MM.1S (cell line): ENCODE data around the gene SEL1L3.
"Not testable (repeated sequence)": the region's sequence is repeated elsewhere in the genome, so short reads cannot be mapped to it uniquely, and the experiment has no call there.

Source experiments
- DNase-seq: peaks from one replicate; pipeline ENCODE4 v3.0.0-alpha.2; 2015
- H2AFZ ChIP-seq: fragments of 300-600 bp; sonication (generic); 2 replicates; pipeline ENCODE4 v1.6.0; 2016; ENCODE audit warnings: antibody characterized with exemption, low read length
- H3F3A ChIP-seq: fragments of 300-600 bp; sonication (generic); 2 replicates; pipeline ENCODE4 v1.6.1; 2016; ENCODE audit warnings: mild to moderate bottlenecking, antibody characterized with exemption, low read length, moderate library complexity, mixed read lengths; ENCODE audit not compliant: insufficient read depth
- H3K27ac ChIP-seq: fragments of 300-600 bp; sonication (generic); 2 replicates; pipeline ENCODE4 v1.5.1; 2016; ENCODE audit warnings: mild to moderate bottlenecking, low read length
- H3K27me3 ChIP-seq: fragments of 300-600 bp; sonication (generic); replicated peaks from 2 replicates; pipeline ENCODE4 v1.6.0; 2016; ENCODE audit warnings: low read length; ENCODE audit not compliant: insufficient read depth
- H3K36me3 ChIP-seq: fragments of 300-600 bp; sonication (generic); replicated peaks from 2 replicates; pipeline ENCODE4 v1.6.1; 2016; ENCODE audit warnings: mild to moderate bottlenecking, low read length, mixed read lengths; ENCODE audit not compliant: insufficient read depth
- H3K4me1 ChIP-seq: fragments of 300-600 bp; sonication (generic); 2 replicates; pipeline ENCODE4 v1.6.1; 2016; ENCODE audit warnings: low read length, mixed read lengths
- H3K4me2 ChIP-seq: fragments of 300-600 bp; sonication (generic); 2 replicates; pipeline ENCODE4 v1.6.0; 2016; ENCODE audit warnings: low read depth, low read length
- H3K4me3 ChIP-seq: fragments of 300-600 bp; sonication (generic); 2 replicates; pipeline ENCODE4 v1.5.1; 2016; ENCODE audit warnings: low read length, mixed read lengths
- H3K79me2 ChIP-seq: fragments of 300-600 bp; sonication (generic); 2 replicates; pipeline ENCODE4 v1.6.1; 2016; ENCODE audit warnings: mixed run types, low read length, mixed read lengths
- H3K9ac ChIP-seq: fragments of 300-600 bp; sonication (generic); 2 replicates; pipeline ENCODE4 v1.6.1; 2016; ENCODE audit warnings: low read length, mixed read lengths
- H3K9me2 ChIP-seq: fragments of 300-600 bp; sonication (generic); replicated peaks from 2 replicates; pipeline ENCODE4 v1.6.1; 2016; ENCODE audit warnings: mild to moderate bottlenecking, low read length, mixed read lengths; ENCODE audit not compliant: insufficient read depth
- H3K9me3 ChIP-seq: fragments of 300-600 bp; sonication (generic); replicated peaks from 2 replicates; pipeline ENCODE4 v1.6.1; 2016; ENCODE audit warnings: mild to moderate bottlenecking, low read length, mixed read lengths; ENCODE audit not compliant: insufficient read depth
- H4K20me1 ChIP-seq: fragments of 300-600 bp; sonication (generic); 2 replicates; pipeline ENCODE4 v1.6.1; 2016; ENCODE audit warnings: mild to moderate bottlenecking, low read length, moderate library complexity, mixed read lengths; ENCODE audit not compliant: insufficient read depth
- EZH2 ChIP-seq: fragments of 300-600 bp; sonication (generic); optimal IDR thresholded peaks from 2 replicates; pipeline ENCODE3; 2017; ENCODE audit warnings: low read depth, mild to moderate bottlenecking, antibody characterized with exemption, low read length, mixed read lengths
- EZH2phosphoT487 ChIP-seq: fragments of 300-600 bp; sonication (generic); IDR thresholded peaks from 2 replicates; pipeline ENCODE4 v1.6.1; 2018; ENCODE audit warnings: antibody characterized with exemption, low read length
- TF ChIP-seq, protein P1 (sequence below): fragments of 300-600 bp; sonication (generic); IDR thresholded peaks from 2 replicates; pipeline ENCODE4 v1.5.1; 2016; ENCODE audit warnings: antibody characterized with exemption, low read length, mixed read lengths

SEL1L3 gene

GRCh38 chr4:25870081-25870480 is 7.3 kb upstream of the SEL1L3 start:
- TF ChIP-seq EZH2phosphoT487 (no peak), EZH2 (no peak)
- TF ChIP-seq, protein P1, sequence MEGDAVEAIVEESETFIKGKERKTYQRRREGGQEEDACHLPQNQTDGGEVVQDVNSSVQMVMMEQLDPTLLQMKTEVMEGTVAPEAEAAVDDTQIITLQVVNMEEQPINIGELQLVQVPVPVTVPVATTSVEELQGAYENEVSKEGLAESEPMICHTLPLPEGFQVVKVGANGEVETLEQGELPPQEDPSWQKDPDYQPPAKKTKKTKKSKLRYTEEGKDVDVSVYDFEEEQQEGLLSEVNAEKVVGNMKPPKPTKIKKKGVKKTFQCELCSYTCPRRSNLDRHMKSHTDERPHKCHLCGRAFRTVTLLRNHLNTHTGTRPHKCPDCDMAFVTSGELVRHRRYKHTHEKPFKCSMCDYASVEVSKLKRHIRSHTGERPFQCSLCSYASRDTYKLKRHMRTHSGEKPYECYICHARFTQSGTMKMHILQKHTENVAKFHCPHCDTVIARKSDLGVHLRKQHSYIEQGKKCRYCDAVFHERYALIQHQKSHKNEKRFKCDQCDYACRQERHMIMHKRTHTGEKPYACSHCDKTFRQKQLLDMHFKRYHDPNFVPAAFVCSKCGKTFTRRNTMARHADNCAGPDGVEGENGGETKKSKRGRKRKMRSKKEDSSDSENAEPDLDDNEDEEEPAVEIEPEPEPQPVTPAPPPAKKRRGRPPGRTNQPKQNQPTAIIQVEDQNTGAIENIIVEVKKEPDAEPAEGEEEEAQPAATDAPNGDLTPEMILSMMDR: no peak
- peaks cover 38% of the 10 kb centered on the region for H3K4me1 ChIP-seq
- no peaks in the 10 kb centered on the region for H3K36me3 ChIP-seq
- no peaks in the 10 kb centered on the region for H4K20me1 ChIP-seq
- no peaks in the 10 kb centered on the region for H3K79me2 ChIP-seq
- no peak overlapping the region for H3K4me3 ChIP-seq
- H2AFZ ChIP-seq: peak overlapping the region; percentile 16; the same call in 1 of the 2 replicates
- no peak overlapping the region for H3K4me2 ChIP-seq
- H3K9me2 ChIP-seq: no peaks in the 10 kb centered on the region
- peaks cover 11% of the 10 kb centered on the region for H3F3A ChIP-seq
- no peak overlapping the region for H3K9ac ChIP-seq
- peak overlapping the region; percentile 6; the same call in 1 of the 2 replicates for H3K27ac ChIP-seq
- H3K9me3 ChIP-seq: no peaks in the 10 kb centered on the region
- DNase-seq: peak; percentile 25
- no peaks in the 10 kb centered on the region for H3K27me3 ChIP-seq

DNA sequence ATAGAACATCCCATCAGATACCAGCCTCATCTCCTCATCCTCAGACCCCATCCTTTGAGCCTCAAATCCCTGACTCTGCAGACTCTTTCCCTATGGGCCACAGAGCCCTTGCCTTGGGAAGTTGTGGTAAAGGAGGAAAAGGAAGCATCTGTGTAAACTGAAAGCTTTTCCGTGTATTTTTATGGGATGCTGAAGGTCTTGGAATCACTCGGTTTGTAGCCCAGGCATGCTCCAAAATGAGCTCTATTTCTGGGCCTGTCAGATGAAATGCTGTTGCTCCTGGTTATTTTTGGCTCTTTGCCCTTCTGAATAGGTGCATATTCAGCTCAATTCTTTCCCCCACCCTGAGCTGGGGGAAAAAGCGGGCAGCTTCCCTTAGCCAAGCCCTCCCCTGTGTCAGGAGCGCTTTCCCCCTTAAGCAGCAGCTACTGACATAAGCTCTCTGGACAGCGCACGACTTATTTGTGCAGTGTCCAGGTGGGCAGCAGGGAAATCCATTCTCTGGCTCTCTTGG is 5.0 kb upstream of the SEL1L3 start:
- Histone ChIP-seq H3K27ac (no peak overlapping the region), H2AFZ (no peak overlapping the region), H3K27me3 (no peaks in the 10 kb centered on the region), H3K9ac (no peak overlapping the region), H3K9me3 (no peaks in the 10 kb centered on the region), H3K4me1 (peaks cover 15% of the 10 kb centered on the region), H3K4me3 (no peak overlapping the region), H3F3A (no peaks in the 10 kb centered on the region; the same call in 1 of the 2 replicates), H4K20me1 (no peaks in the 10 kb centered on the region), H3K36me3 (no peaks in the 10 kb centered on the region), H3K4me2 (no peak overlapping the region), H3K9me2 (no peaks in the 10 kb centered on the region), H3K79me2 (no peaks in the 10 kb centered on the region)
- TF ChIP-seq, protein P1: no peak
- TF ChIP-seq EZH2 (no peak), EZH2phosphoT487 (no peak)
- no peak for DNase-seq

- H3K9ac ChIP-seq, H3K9me3 ChIP-seq, H3K9me2 ChIP-seq, H3F3A ChIP-seq, H4K20me1 ChIP-seq, DNase-seq, H3K4me2 ChIP-seq, H2AFZ ChIP-seq, H3K27ac ChIP-seq, H3K79me2 ChIP-seq, H3K4me3 ChIP-seq, H3K27me3 ChIP-seq, H3K36me3 ChIP-seq: not testable (repeated sequence)
- peaks cover 13% of the 10 kb centered on the region for H3K4me1 ChIP-seq
These were observed 3.6 kb upstream of the SEL1L3 start for GRCh38 chr4:25866401-25866800.

- no peak overlapping the region for H2AFZ ChIP-seq
These were observed 2.8 kb upstream of the SEL1L3 start for GRCh38 chr4:25865586-25865985.

More at GRCh38 chr4:25865586-25865985, 2.8 kb upstream of the SEL1L3 start:
- H3K4me3 ChIP-seq: no peak overlapping the region
- no peak overlapping the region for H3K27ac ChIP-seq
- no peaks in the 10 kb centered on the region for H3K36me3 ChIP-seq
- H3K9me3 ChIP-seq: no peaks in the 10 kb centered on the region
- no peaks in the 10 kb centered on the region for H4K20me1 ChIP-seq
- peak; percentile 10 for DNase-seq
- no peak overlapping the region for H3K9ac ChIP-seq
- H3K4me1 ChIP-seq: peaks cover 13% of the 10 kb centered on the region
- H3K27me3 ChIP-seq: no peaks in the 10 kb centered on the region
- no peaks in the 10 kb centered on the region for H3K9me2 ChIP-seq
- H3F3A ChIP-seq: peaks cover under 1% of the 10 kb centered on the region; the same call in 1 of the 2 replicates
- no peak for TF ChIP-seq EZH2
- TF ChIP-seq EZH2phosphoT487: no peak
- TF ChIP-seq, protein P1: no peak
- no peak overlapping the region for H3K4me2 ChIP-seq
- H3K79me2 ChIP-seq: peaks cover 18% of the 10 kb centered on the region
